GM23338 (cell line): ENCODE data around the gene RGS17. TPM values are rescaled to one million over a fixed set of nuclear protein-coding genes. Genes with fewer than 3 reads are reported as not detected.

Experiments
- ATAC-seq: fragments of 200-7000 bp; cut with Tn5 transposase; 3 replicates; pipeline ENCODE4 v1.9.1; 2020
- DNase-seq: peaks from one replicate; pipeline ENCODE4 v3.0.0-alpha.2; 2015; ENCODE audit warnings: low spot score
- H2AFZ ChIP-seq: fragments of 200-600 bp; sonication (generic); 2 replicates; pipeline ENCODE4 v1.8.0; 2016; ENCODE audit warnings: antibody characterized with exemption, mild to moderate bottlenecking, moderate library complexity
- H3F3A ChIP-seq: fragments of 200-600 bp; sonication (generic); replicated peaks from 2 replicates; pipeline ENCODE4 v1.8.0; 2017; ENCODE audit warnings: antibody characterized with exemption, mixed run types, low read depth
- H3K27ac ChIP-seq: fragments of 200-600 bp; sonication (generic); 2 replicates; pipeline ENCODE4 v1.6.1; 2016; ENCODE audit warnings: low read depth
- H3K27me3 ChIP-seq: fragments of 200-600 bp; sonication (generic); 2 replicates; pipeline ENCODE4 v1.8.0; 2016; ENCODE audit warnings: mild to moderate bottlenecking, mixed run types, moderate library complexity; ENCODE audit not compliant: insufficient read depth
- H3K36me3 ChIP-seq: fragments of 200-600 bp; sonication (generic); 2 replicates; pipeline ENCODE4 v1.8.0; 2016; ENCODE audit warnings: mild to moderate bottlenecking; ENCODE audit not compliant: insufficient read depth
- H3K4me1 ChIP-seq: fragments of 200-600 bp; sonication (generic); 2 replicates; pipeline ENCODE4 v1.8.0; 2016; ENCODE audit warnings: mild to moderate bottlenecking, moderate library complexity; ENCODE audit not compliant: insufficient read depth
- H3K4me2 ChIP-seq: fragments of 200-600 bp; sonication (generic); 2 replicates; pipeline ENCODE4 v1.7.1; 2017; ENCODE audit warnings: mixed run types
- H3K4me3 ChIP-seq: fragments of 200-600 bp; sonication (generic); 2 replicates; pipeline ENCODE4 v1.6.1; 2016; ENCODE audit warnings: mixed run types
- H3K79me2 ChIP-seq: fragments of 200-600 bp; sonication (generic); replicated peaks from 2 replicates; pipeline ENCODE4 v1.8.0; 2017; ENCODE audit warnings: mild to moderate bottlenecking; ENCODE audit not compliant: insufficient read depth
- H3K9me2 ChIP-seq: fragments of 200-600 bp; sonication (generic); 2 replicates; pipeline ENCODE4 v1.8.0; 2017; ENCODE audit not compliant: insufficient read depth
- H4K20me1 ChIP-seq: fragments of 200-600 bp; sonication (generic); replicated peaks from 2 replicates; pipeline ENCODE4 v1.8.0; 2017; ENCODE audit warnings: mild to moderate bottlenecking; ENCODE audit not compliant: insufficient read depth
- H3K27ac Mint-ChIP-seq: 2 replicates; pipeline ENCODE4 v1.8.0; 2020; ENCODE audit warnings: inconsistent platforms, mild to moderate bottlenecking, moderate library complexity, mixed read lengths
- H3K27me3 Mint-ChIP-seq: 3 replicates; pipeline ENCODE4 v1.8.0; 2022; ENCODE audit warnings: low read depth, mild to moderate bottlenecking, moderate library complexity, mixed read lengths, inconsistent platforms; ENCODE audit not compliant: insufficient read depth, poor library complexity
- H3K36me3 Mint-ChIP-seq: 3 replicates; pipeline ENCODE4 v1.8.0; 2021; ENCODE audit warnings: low read depth, mild to moderate bottlenecking, inconsistent platforms, moderate library complexity, mixed read lengths
- H3K4me1 Mint-ChIP-seq: 3 replicates; pipeline ENCODE4 v1.8.0; 2020; ENCODE audit warnings: mild to moderate bottlenecking, inconsistent platforms, mixed read lengths
- H3K4me3 Mint-ChIP-seq: 3 replicates; pipeline ENCODE4 v1.8.0; 2021; ENCODE audit warnings: moderate library complexity, mild to moderate bottlenecking, inconsistent platforms, mixed read lengths
- H3K9me3 Mint-ChIP-seq: 3 replicates; pipeline ENCODE4 v1.8.0; 2020; ENCODE audit warnings: moderate library complexity, mild to moderate bottlenecking, inconsistent platforms, mixed read lengths
- CTCF ChIP-seq, 2 experiments: fragments of 200-600 bp in 1 of 2; sonication (generic) in 1 of 2; conservative IDR thresholded peaks; 2 replicates each; pipeline versions ENCODE4 v1.5.1 to v1.6.1; 2016 to 2017; ENCODE audit warnings: antibody characterized with exemption in 2 of 2, low read depth in 2 of 2, mild to moderate bottlenecking in 2 of 2, moderate library complexity in 1 of 2
- ETS1 ChIP-seq: IDR thresholded peaks from 2 replicates; pipeline ENCODE4 v1.6.1; 2016; ENCODE audit warnings: antibody characterized with exemption
- EZH2 ChIP-seq: fragments of 200-600 bp; sonication (generic); IDR thresholded peaks from one replicate; pipeline ENCODE4 v1.8.0; 2017; ENCODE audit warnings: antibody characterized with exemption, mild to moderate bottlenecking, low read depth; ENCODE audit not compliant: unreplicated experiment
- EZH2phosphoT487 ChIP-seq: fragments of 200-600 bp; sonication (generic); IDR thresholded peaks from one replicate; pipeline ENCODE4 v1.8.1; 2018; ENCODE audit warnings: antibody characterized with exemption; ENCODE audit not compliant: unreplicated experiment
- JUNB ChIP-seq: IDR thresholded peaks from one replicate; pipeline ENCODE4 v1.6.1; 2016; ENCODE audit warnings: antibody characterized with exemption; ENCODE audit not compliant: unreplicated experiment
- POLR2AphosphoS5 ChIP-seq: IDR thresholded peaks from 2 replicates; pipeline ENCODE4 v1.6.1; 2016; ENCODE audit warnings: antibody characterized with exemption, low read depth
- STAT1 ChIP-seq: IDR thresholded peaks from one replicate; pipeline ENCODE4 v1.6.1; 2016; ENCODE audit warnings: antibody characterized with exemption; ENCODE audit not compliant: unreplicated experiment
- ZNF331 ChIP-seq: fragments of 250-450 bp; sonication (Bioruptor Pico); IDR thresholded peaks from 2 replicates; pipeline ENCODE4 v1.5.0; 2020; ENCODE audit warnings: low read depth, mild to moderate bottlenecking, moderate library complexity
- ZNF462 ChIP-seq: fragments of 250-450 bp; sonication (Bioruptor Pico); IDR thresholded peaks from 2 replicates; pipeline ENCODE4 v1.5.0; 2020; ENCODE audit warnings: mild to moderate bottlenecking, moderate library complexity
- polyA plus RNA-seq: library from polyadenylated mRNA; unstranded; fragments of >200 nt; fragmentation: Nextera tagmentation; extraction: Ambion mirVana; gene quantifications from 2 replicates; pipeline ENCODE4 v1.2.1, GENCODE V29; 2016
- total RNA-seq: library from RNA; depleted of rRNA; stranded (reverse); fragments of >200 nt; shearing (Covaris generic); gene quantifications from 2 replicates; pipeline ENCODE4 v1.2.3, GENCODE V29; 2014

Gene RGS17
- total and polyA plus RNA-seq, 2 experiments from 2014 or later, result 12.1 to 12.3 TPM

- Mint-ChIP-seq H3K27me3 (no peaks in the 10 kb centered on the region), H3K36me3 (no peaks in the 10 kb centered on the region), H3K4me3 (no peak overlapping the region), H3K9me3 (no peaks in the 10 kb centered on the region; the same call in 2 of the 3 replicates), H3K27ac (no peak overlapping the region), H3K4me1 (no peaks in the 10 kb centered on the region; the same call in none of the 3 replicates)
- Histone ChIP-seq H3F3A (no peaks in the 10 kb centered on the region), H2AFZ (no peak overlapping the region), H3K36me3 (no peaks in the 10 kb centered on the region), H3K4me3 (no peak overlapping the region), H3K27me3 (no peaks in the 10 kb centered on the region), H3K9me2 (peaks cover 6% of the 10 kb centered on the region; the same call in 1 of the 2 replicates), H3K27ac (no peak overlapping the region), H4K20me1 (no peaks in the 10 kb centered on the region), H3K4me2 (no peak overlapping the region), H3K4me1 (no peaks in the 10 kb centered on the region), H3K79me2 (no peaks in the 10 kb centered on the region)
- ATAC-seq, result no peak
- TF ChIP-seq EZH2 (no peak), ETS1 (no peak), POLR2AphosphoS5 (no peak), CTCF (conservative IDR thresholded peaks at IDR 0.05; ENCODE audit: low read depth in 2 of 2) (no peak), JUNB (no peak), STAT1 (no peak)
- DNase-seq, result no peak
Measured at GRCh38 chr6:153149891-153150290, 18.8 kb upstream of the RGS17 start.

GRCh38 chr6:153146413-153146812 is 15.3 kb upstream of the RGS17 start:
- Histone ChIP-seq H3K36me3 (no peaks in the 10 kb centered on the region), H3K4me2 (no peak overlapping the region), H3F3A (no peaks in the 10 kb centered on the region), H3K27me3 (no peaks in the 10 kb centered on the region), H3K79me2 (no peaks in the 10 kb centered on the region), H3K4me3 (no peak overlapping the region), H3K4me1 (no peaks in the 10 kb centered on the region), H3K9me2 (peaks cover 6% of the 10 kb centered on the region; the same call in 1 of the 2 replicates), H2AFZ (no peak overlapping the region; the same call in 1 of the 2 replicates), H3K27ac (no peak overlapping the region), H4K20me1 (no peaks in the 10 kb centered on the region)
- Mint-ChIP-seq H3K27ac (no peak overlapping the region), H3K4me3 (no peak overlapping the region), H3K9me3 (no peaks in the 10 kb centered on the region; the same call in 2 of the 3 replicates), H3K36me3 (no peaks in the 10 kb centered on the region), H3K27me3 (peaks cover 2% of the 10 kb centered on the region), H3K4me1 (no peaks in the 10 kb centered on the region; the same call in 2 of the 3 replicates)
- ATAC-seq (no peak), DNase-seq (no peak)
- TF ChIP-seq EZH2 (no peak), STAT1 (no peak), ZNF331 (CRISPR knock-in tag) (no peak), EZH2phosphoT487 (no peak), POLR2AphosphoS5 (no peak), ZNF462 (no peak)
